HEK293T (cell line): ENCODE measurements around the gene PLCD1.

Experiments
- ARNT ChIP-seq: fragments of 450-650 bp; IDR thresholded peaks from 2 replicates; pipeline ENCODE4 v1.6.1; 2017; ENCODE audit warnings: mild to moderate bottlenecking
- FOXM1 ChIP-seq: fragments of 450-650 bp; IDR thresholded peaks from 2 replicates; pipeline ENCODE4 v1.6.1; 2017; ENCODE audit warnings: mild to moderate bottlenecking, borderline replicate concordance
- SP1 ChIP-seq: fragments of 450-650 bp; IDR thresholded peaks from 2 replicates; pipeline ENCODE4 v1.6.1; 2017
- SUZ12 ChIP-seq: fragments of 450-650 bp; IDR thresholded peaks from 2 replicates; pipeline ENCODE4 v1.6.1; 2016; ENCODE audit warnings: mild to moderate bottlenecking
- TARDBP ChIP-seq: fragments of 450-650 bp; IDR thresholded peaks from 2 replicates; pipeline ENCODE4 v1.6.1; 2016
- ZNF384 ChIP-seq: fragments of 450-650 bp; IDR thresholded peaks from 2 replicates; pipeline ENCODE4 v1.6.1; 2016

DNA sequence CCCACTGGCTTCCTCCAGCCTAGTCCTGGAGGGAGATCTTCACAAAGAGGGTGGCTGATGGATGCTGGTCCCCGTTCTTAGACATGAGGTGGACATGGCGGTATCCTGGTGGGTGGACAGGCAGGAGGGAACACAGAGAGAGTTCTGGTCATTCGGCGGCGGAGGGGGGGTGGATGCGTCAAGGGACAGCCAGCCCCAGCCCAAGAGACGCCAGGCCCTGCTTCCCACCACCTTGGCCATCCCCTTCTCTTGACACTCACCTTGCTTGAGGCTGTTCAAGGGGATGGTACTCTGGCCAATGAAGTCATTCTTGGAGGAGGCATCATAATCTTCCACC is 21.7 kb downstream of the PLCD1 start:
- TF ChIP-seq SP1 (no peak), ZNF384 (no peak), FOXM1 (no peak), SUZ12 (no peak), ARNT (no peak), TARDBP (no peak)
